ENCODE results near the gene PRAC2.

The PRAC2 gene

DNA sequence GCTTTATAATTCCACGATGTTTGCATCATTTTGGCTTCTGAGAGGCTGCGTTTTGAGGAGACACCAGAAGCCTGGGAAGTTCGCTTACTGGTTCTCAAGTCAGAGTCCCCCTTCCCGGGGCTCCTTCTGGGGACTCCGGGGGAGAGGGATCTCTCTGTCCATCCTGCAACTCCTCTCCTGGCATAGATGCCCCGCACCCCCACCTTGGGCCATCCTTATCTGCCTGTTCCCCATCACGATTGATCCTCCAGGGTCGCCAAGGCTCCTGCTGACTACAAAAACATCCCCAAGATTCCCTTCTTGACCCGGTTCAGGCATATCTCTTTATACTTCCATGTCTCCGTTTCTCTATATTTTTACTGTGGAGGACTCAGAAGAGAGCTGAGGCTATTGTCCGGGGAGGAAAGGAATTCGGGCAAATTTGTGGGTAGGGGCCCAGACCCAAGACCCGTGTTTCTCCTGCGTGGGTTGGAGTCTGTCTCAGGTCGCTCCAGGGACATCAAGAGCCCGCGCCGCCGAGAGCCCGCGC is 24.0 kb downstream of the PRAC2 start:
- TF ChIP-seq MYC (IDR thresholded peaks at IDR 0.05; ENCODE audit: low read depth, low read length) (no peak), POLR2A (IDR thresholded peaks at IDR 0.05; ENCODE audit: extremely low read depth, insufficient read length) (no peak), CTCF (IDR thresholded peaks at IDR 0.05; ENCODE audit: low read depth, low read length) (no peak)
- DNase-seq (ENCODE audit: low read depth), result no peak
- no peak overlapping the region for H3K4me3 ChIP-seq (ENCODE audit: low read depth, low read length)

DNA sequence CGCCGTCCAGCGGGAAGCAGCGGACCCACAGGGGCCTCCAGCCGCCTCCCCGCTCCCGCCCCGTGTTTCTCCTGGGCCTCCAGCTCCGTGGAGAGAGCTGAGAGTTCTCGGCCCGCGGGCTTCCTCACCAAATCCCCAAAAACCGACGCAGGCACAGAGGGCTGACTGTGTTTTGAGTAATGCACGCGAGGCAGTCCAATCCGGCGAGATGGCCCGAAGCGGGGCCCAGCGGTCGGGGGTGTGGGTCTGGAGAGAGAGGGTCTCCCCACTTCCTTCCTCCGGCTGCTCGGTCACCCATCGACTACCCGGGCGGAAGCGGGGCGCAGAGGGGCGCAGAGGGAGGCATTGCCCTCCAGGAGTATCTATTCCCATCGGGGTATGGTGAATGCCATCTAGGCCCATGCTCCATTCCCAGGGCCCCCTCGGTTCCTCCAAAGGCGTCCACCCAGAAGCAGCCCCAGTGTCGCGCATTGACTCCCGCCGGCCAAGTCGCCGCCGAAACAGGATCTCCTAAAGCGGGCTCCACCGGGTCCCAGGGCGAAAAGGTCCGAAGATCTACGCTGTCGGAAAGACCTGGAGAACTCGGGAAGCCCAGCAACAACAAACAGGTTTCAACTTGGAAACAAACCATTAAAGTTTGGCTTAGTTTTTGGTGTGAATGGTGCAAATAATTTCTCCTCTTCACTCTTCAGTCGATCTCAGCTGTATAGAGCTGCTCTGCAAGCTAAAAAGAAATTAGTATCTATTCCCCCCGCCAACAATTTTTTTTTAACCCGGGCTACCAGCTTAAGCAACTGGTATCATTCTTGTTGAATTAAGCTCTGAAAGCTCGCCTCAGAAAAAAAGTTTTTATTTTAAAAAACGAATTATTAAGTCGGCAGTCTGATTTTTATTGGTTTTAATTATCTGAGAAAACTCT is 24.7 kb downstream of the PRAC2 start:
- TF ChIP-seq MYC (IDR thresholded peaks at IDR 0.05; ENCODE audit: low read depth, low read length), result no peak
- no peak for TF ChIP-seq POLR2A (IDR thresholded peaks at IDR 0.05; ENCODE audit: extremely low read depth, insufficient read length)
- TF ChIP-seq, protein P1, sequence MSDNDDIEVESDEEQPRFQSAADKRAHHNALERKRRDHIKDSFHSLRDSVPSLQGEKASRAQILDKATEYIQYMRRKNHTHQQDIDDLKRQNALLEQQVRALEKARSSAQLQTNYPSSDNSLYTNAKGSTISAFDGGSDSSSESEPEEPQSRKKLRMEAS (IDR thresholded peaks at IDR 0.05; ENCODE audit: low read depth, low read length), result no peak
- TF ChIP-seq CTCF (IDR thresholded peaks at IDR 0.05; ENCODE audit: low read depth, low read length), result no peak
- H3K4me3 ChIP-seq (ENCODE audit: low read depth, low read length), result no peak overlapping the region
- DNase-seq (ENCODE audit: low read depth), result no peak

- no peak overlapping the region for H3K4me3 ChIP-seq (ENCODE audit: low read depth, low read length)
- TF ChIP-seq, protein P1 (IDR thresholded peaks at IDR 0.05; ENCODE audit: low read depth, low read length), result no peak
- TF ChIP-seq CTCF (IDR thresholded peaks at IDR 0.05; ENCODE audit: low read depth, low read length) (no peak), POLR2A (IDR thresholded peaks at IDR 0.05; ENCODE audit: extremely low read depth, insufficient read length) (no peak), MYC (IDR thresholded peaks at IDR 0.05; ENCODE audit: low read depth, low read length) (no peak)
- DNase-seq (ENCODE audit: low read depth), result no peak
These were observed 26.0 kb downstream of the PRAC2 start for GRCh38 chr17:48748718-48749566.

DNA sequence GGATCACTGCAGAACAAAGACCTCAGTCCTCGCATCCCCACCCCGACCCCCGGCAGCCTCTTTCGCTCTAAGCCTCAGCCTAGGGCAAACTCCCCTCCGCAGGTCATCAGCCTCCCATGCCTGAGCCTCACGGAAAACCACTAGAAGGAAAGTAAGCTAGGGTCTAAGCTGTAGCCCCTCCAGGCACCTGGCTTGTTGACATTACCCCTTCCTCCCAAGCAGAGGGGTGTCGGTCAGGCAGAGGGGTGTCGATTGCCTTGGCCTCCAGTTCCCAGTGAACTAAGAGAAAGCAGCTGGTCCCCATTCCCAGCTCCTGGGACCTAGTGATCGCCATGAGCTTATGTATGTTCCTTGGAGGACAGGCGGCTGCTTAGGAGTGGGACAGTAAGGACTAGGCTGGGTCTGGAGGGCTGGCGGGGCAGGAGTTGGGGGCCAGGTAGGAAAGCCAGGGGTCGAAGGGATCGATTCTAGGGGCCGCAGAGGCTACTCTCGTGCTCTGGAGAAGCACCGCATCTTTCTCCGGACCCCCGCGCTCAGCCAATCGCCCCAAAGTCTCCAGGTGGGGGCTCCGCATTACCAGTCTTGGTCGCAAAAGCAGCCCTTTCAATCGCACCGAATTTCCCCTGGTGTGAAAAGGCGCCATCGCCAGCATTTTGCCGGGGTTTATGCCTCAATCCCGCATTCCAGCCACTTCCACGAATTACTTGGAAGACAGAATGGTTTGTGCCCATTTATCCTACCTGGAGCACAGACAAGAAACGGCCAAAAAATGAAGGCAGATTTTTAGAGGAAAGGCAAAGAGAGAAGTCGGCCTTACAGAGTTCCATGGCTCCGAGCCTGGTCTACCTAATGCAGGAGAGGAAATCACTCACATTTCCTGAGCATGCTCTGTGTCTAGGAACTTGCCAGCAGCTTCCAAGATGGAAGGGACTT is 26.9 kb downstream of the PRAC2 start:
- TF ChIP-seq POLR2A (IDR thresholded peaks at IDR 0.05; ENCODE audit: extremely low read depth, insufficient read length) (no peak), MYC (IDR thresholded peaks at IDR 0.05; ENCODE audit: low read depth, low read length) (no peak)
- H3K4me3 ChIP-seq (ENCODE audit: low read depth, low read length), result no peak overlapping the region
- no peak for DNase-seq (ENCODE audit: low read depth)

GRCh38 chr17:48751172-48751571 is 28.2 kb downstream of the PRAC2 start:
- H3K4me3 ChIP-seq (ENCODE audit: low read depth, low read length), result no peak overlapping the region
- DNase-seq (ENCODE audit: low read depth), result no peak
- no peak for TF ChIP-seq MYC (IDR thresholded peaks at IDR 0.05; ENCODE audit: low read depth, low read length)
- TF ChIP-seq POLR2A (IDR thresholded peaks at IDR 0.05; ENCODE audit: extremely low read depth, insufficient read length), result no peak
- no peak for TF ChIP-seq CTCF (IDR thresholded peaks at IDR 0.05; ENCODE audit: low read depth, low read length)
- TF ChIP-seq, protein P1 (IDR thresholded peaks at IDR 0.05; ENCODE audit: low read depth, low read length), result no peak
